ENCODE results near the gene TCTN1.

The TCTN1 gene

DNA sequence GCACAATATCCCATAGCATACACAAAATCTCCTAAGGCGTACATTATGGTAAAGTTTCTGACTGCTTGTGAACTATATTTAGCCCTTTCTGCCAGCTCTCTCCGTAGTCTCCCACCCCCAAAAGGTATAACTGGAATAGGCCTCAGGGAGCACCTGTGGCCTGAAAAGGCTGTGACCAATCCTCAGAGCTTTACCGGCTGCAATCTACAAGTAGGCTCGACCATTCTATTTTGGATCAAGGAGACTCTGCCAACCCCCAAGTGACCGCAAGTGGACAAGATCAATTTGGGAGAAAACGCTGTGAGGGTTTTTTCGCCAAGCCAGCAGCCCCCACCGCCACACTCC is 32.0 kb upstream of the TCTN1 start:
- Histone ChIP-seq H3K27me3 (ENCODE audit: control insufficient read depth in 3 of 3, insufficient read depth in 3 of 3, low read depth in 1 of 3, low read length in 3 of 3) (peaks cover 0 to 16% (median 3%) of the 10 kb centered on the region in 3 experiments), H3K27ac (replicated peaks; ENCODE audit: low read length) (no peak overlapping the region)

DNA sequence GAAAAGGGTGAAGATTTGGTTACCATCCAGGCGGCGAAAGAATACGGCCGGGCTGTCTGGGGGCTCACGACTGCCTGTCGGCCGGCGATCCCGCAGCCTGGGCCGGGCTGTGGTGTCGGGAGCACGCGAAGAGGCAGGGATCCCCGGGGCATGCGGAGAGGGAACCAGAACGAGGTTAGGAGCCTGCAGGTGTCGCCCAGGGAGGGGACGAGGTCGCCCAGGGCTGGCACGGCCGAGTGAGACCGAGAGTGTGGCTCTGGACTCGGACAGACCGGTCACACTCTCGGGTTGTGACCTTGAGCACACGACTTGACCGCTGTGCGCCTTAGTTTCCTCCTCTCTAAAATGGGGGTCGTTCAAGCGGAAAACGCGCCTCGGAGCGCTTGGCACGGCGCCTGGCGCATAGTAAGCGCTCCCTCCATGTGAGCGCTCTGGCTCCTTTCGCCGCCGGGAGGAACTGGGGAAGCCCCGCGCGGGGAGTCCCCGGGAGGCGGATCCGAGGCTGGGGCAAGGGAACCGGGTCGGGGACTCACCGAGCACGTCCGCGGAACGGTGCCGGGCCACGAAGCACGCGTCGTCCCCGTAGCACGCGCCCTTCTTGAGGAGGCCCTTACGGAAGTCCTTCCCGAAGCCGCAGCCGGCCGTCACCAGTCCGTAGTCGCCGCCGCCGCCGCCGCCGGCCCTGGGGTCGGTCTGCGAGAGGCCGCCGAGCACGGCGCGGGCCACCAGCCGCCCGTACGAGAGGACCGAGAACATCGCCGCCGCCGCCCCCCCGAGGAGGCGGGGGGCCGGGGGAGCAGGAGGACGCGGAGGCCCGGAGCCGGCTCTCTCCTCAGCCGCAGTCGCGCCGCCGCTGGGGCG is 31.4 kb upstream of the TCTN1 start:
- Histone ChIP-seq H3K27ac (replicated peaks; ENCODE audit: low read length) (no peak overlapping the region), H2AFZ (ENCODE audit: low read length) (peak overlapping the region; percentile 84), H3K36me3 (replicated peaks in 1 of 2; ENCODE audit: control insufficient read depth in 2 of 2, insufficient read depth in 2 of 2, low read length in 2 of 2) (no peaks in the 10 kb centered on the region), H4K91ac (ENCODE audit: low read depth, low read length, poor library complexity) (no peak overlapping the region), H3K9me3 (replicated peaks in 1 of 2; ENCODE audit: control insufficient read depth in 2 of 2, insufficient read depth in 1 of 2, low read depth in 1 of 2, low read length in 2 of 2) (no peaks in the 10 kb centered on the region), H4K8ac (ENCODE audit: low read depth, low read length) (no peak overlapping the region), H3K4me2 (ENCODE audit: insufficient read depth, low read length, poor library complexity, severe bottlenecking) (peak overlapping the region; percentile 97), H3K4ac (ENCODE audit: low read length) (no peak overlapping the region), H3K4me3 (ENCODE audit: low read length in 2 of 2) (peak overlapping the region; percentile 65 to 96), H2BK12ac (ENCODE audit: low read length) (no peak overlapping the region), H3K23ac (ENCODE audit: low read depth, low read length, poor library complexity) (peak overlapping the region; percentile 25), H3K27me3 (ENCODE audit: control insufficient read depth in 3 of 3, insufficient read depth in 3 of 3, low read depth in 1 of 3, low read length in 3 of 3) (peaks cover 0 to 16% (median 3%) of the 10 kb centered on the region in 3 experiments), H2BK5ac (ENCODE audit: low read length) (peak overlapping the region; percentile 44), H3K14ac (ENCODE audit: low read length) (peak overlapping the region; percentile 0), H2BK15ac (ENCODE audit: low read length) (no peak overlapping the region), H3K9ac (ENCODE audit: low read depth, low read length, poor library complexity) (peak overlapping the region; percentile 87), H3K4me1 (ENCODE audit: control insufficient read depth in 2 of 2, insufficient read depth in 1 of 2, low read depth in 1 of 2, low read length in 2 of 2) (peaks cover 5 to 9% of the 10 kb centered on the region in 2 donors), H2BK120ac (ENCODE audit: low read depth, low read length) (no peak overlapping the region), H2AK5ac (ENCODE audit: low read depth, low read length) (peak overlapping the region; percentile 20), H3K79me1 (ENCODE audit: low read depth, low read length) (peaks cover 3% of the 10 kb centered on the region), H3K18ac (ENCODE audit: low read length) (peak overlapping the region; percentile 91)
- peak; percentile 45 for DNase-seq (ENCODE audit: low spot score)
- WGBS, 2 donors (ENCODE audit: extremely low coverage in 2 of 2, insufficient read length in 2 of 2, insufficient replicate concordance in 1 of 2), result no CpG with 5 or more reads among the region's 104 CpGs

More for the DNA sequence above, 32.0 kb upstream of the TCTN1 start:
- no peaks in the 10 kb centered on the region for H3K9me3 ChIP-seq (replicated peaks in 1 of 2; ENCODE audit: control insufficient read depth in 2 of 2, insufficient read depth in 1 of 2, low read depth in 1 of 2, low read length in 2 of 2)
- H4K8ac ChIP-seq (ENCODE audit: low read depth, low read length), result no peak overlapping the region
- no peak for DNase-seq (ENCODE audit: low spot score)
- H3K4me3 ChIP-seq (ENCODE audit: low read length in 2 of 2), result peak overlapping the region; percentile 65 to 96
- no peak overlapping the region for H3K4ac ChIP-seq (ENCODE audit: low read length)
- H3K4me1 ChIP-seq (ENCODE audit: control insufficient read depth in 2 of 2, insufficient read depth in 1 of 2, low read depth in 1 of 2, low read length in 2 of 2), result peaks cover 5 to 9% of the 10 kb centered on the region in 2 donors
- no peak overlapping the region for H2BK12ac ChIP-seq (ENCODE audit: low read length)
- no peak overlapping the region for H4K91ac ChIP-seq (ENCODE audit: low read depth, low read length, poor library complexity)
- H2BK15ac ChIP-seq (ENCODE audit: low read length), result no peak overlapping the region
- peaks cover 3% of the 10 kb centered on the region for H3K79me1 ChIP-seq (ENCODE audit: low read depth, low read length)
- peak overlapping the region; percentile 84 for H2AFZ ChIP-seq (ENCODE audit: low read length)
- no peak overlapping the region for H2BK5ac ChIP-seq (ENCODE audit: low read length)
- peak overlapping the region; percentile 97 for H3K4me2 ChIP-seq (ENCODE audit: insufficient read depth, low read length, poor library complexity, severe bottlenecking)
- no peak overlapping the region for H2AK5ac ChIP-seq (ENCODE audit: low read depth, low read length)
- H3K23ac ChIP-seq (ENCODE audit: low read depth, low read length, poor library complexity), result no peak overlapping the region
- H2BK120ac ChIP-seq (ENCODE audit: low read depth, low read length), result no peak overlapping the region
- no peaks in the 10 kb centered on the region for H3K36me3 ChIP-seq (replicated peaks in 1 of 2; ENCODE audit: control insufficient read depth in 2 of 2, insufficient read depth in 2 of 2, low read length in 2 of 2)
- peak overlapping the region; percentile 87 for H3K9ac ChIP-seq (ENCODE audit: low read depth, low read length, poor library complexity)
- peak overlapping the region; percentile 0 for H3K14ac ChIP-seq (ENCODE audit: low read length)
- no peak overlapping the region for H3K18ac ChIP-seq (ENCODE audit: low read length)
- no CpG with 5 or more reads among the region's 8 CpGs for WGBS, 2 donors (ENCODE audit: extremely low coverage in 2 of 2, insufficient read length in 2 of 2, insufficient replicate concordance in 1 of 2)

DNA sequence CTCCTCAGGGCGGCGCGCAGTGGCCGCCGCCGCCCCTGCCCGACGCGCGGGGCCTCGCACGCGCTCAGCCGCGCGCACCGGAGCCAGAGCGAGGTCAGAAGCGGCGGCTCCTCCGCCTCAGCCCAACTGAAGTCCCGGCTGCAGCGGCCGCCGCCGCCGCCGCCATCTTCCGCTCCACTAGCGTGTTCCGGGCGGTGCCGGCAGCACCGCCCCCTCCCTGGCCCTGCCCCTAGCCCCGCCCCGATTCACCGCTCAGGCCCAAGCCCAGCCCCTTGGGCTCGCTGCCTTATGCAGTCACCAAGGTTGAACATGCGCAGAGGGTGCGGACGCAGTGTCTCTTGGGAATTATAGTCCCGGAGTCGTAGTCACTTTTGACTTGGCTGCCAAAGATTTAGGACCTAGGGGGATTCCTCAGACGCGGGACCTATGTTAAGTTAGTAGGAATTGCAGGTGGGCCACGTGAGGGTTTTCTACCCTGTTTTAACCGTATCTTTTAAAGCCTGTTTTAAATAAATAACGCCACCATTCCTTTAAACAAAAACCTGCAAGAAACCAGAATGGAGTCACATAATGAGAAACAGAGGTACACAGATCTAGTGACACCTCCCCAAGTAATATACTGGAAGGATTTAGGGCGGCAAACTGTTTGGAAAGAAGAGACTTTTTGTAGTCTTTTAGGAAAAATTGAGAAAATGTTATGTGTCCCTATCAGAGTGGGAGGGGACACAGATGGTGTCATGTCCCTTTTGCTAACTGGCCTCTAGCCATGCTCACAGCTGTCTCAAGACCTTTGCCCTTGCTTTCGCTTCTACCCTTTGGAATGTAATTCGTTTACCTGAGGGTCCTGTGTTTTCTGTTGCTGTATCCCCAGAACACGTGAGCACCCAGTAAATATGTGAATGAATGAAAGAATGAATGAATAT is 30.5 kb upstream of the TCTN1 start, which contains the start of gene PPTC7:
Gene PPTC7, minus strand, starts transcription at position 182 of the 923 bp plus-strand sequence. CDS start 287 bp downstream, outside the sequence.
- peaks cover 3% of the 10 kb centered on the region for H3K79me1 ChIP-seq (ENCODE audit: low read depth, low read length)
- H3K14ac ChIP-seq (ENCODE audit: low read length), result peak within 1 kb of the TSS; percentile 0
- no peak within 1 kb of the TSS for H4K8ac ChIP-seq (ENCODE audit: low read depth, low read length)
- peak within 1 kb of the TSS; percentile 91 for H3K18ac ChIP-seq (ENCODE audit: low read length)
- no peak within 1 kb of the TSS for H3K27ac ChIP-seq (replicated peaks; ENCODE audit: low read length)
- H3K4me1 ChIP-seq (ENCODE audit: control insufficient read depth in 2 of 2, insufficient read depth in 1 of 2, low read depth in 1 of 2, low read length in 2 of 2), result peaks cover 5 to 9% of the 10 kb centered on the region in 2 donors
- H2AK5ac ChIP-seq (ENCODE audit: low read depth, low read length), result peak within 1 kb of the TSS; percentile 20
- no peaks in the 10 kb centered on the region for H3K36me3 ChIP-seq (replicated peaks in 1 of 2; ENCODE audit: control insufficient read depth in 2 of 2, insufficient read depth in 2 of 2, low read length in 2 of 2)
- no peak within 1 kb of the TSS for H2BK12ac ChIP-seq (ENCODE audit: low read length)
- H4K91ac ChIP-seq (ENCODE audit: low read depth, low read length, poor library complexity), result no peak within 1 kb of the TSS
- H3K4me2 ChIP-seq (ENCODE audit: insufficient read depth, low read length, poor library complexity, severe bottlenecking), result peak within 1 kb of the TSS; percentile 97
- peaks cover 0 to 16% (median 3%) of the 10 kb centered on the region in 3 experiments for H3K27me3 ChIP-seq (ENCODE audit: control insufficient read depth in 3 of 3, insufficient read depth in 3 of 3, low read depth in 1 of 3, low read length in 3 of 3)
- H3K4me3 ChIP-seq (ENCODE audit: low read length in 2 of 2), result peak within 1 kb of the TSS; percentile 65 to 96
- peak within 1 kb of the TSS; percentile 87 for H3K9ac ChIP-seq (ENCODE audit: low read depth, low read length, poor library complexity)
- peak; percentile 93 for DNase-seq (ENCODE audit: low spot score)
- peak within 1 kb of the TSS; percentile 84 for H2AFZ ChIP-seq (ENCODE audit: low read length)
- no peak within 1 kb of the TSS for H3K4ac ChIP-seq (ENCODE audit: low read length)
- no peaks in the 10 kb centered on the region for H3K9me3 ChIP-seq (replicated peaks in 1 of 2; ENCODE audit: control insufficient read depth in 2 of 2, insufficient read depth in 1 of 2, low read depth in 1 of 2, low read length in 2 of 2)
- no peak within 1 kb of the TSS for H2BK120ac ChIP-seq (ENCODE audit: low read depth, low read length)
- H2BK5ac ChIP-seq (ENCODE audit: low read length), result peak within 1 kb of the TSS; percentile 44
- H3K23ac ChIP-seq (ENCODE audit: low read depth, low read length, poor library complexity), result peak within 1 kb of the TSS; percentile 25
- no CpG with 5 or more reads among the region's 52 CpGs for WGBS, 2 donors (ENCODE audit: extremely low coverage in 2 of 2, insufficient read length in 2 of 2, insufficient replicate concordance in 1 of 2)
- no peak within 1 kb of the TSS for H2BK15ac ChIP-seq (ENCODE audit: low read length)

Data from neuronal stem cell (in vitro differentiated cells).